ENCODE data around the gene PLBD2.

DNA sequence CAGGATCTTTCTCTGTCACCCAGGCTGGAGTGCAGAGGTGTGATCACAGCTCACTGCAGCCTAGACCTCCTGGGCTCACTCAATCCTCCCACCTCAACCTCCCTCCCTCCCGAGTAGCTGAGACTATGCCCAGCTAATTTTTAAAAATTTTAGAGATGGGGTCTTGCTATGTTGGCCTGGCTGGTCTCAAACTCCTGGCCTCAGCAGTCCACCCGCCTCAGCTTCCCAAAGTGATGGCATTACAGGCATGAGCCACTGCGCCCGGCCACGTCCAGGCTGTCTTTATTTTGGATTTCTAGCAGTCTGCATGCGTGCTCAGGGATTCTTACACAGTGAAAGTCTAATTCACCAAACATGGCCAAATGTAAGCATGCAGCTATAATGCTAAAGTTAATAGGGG is 41.3 kb upstream of the PLBD2 start:
- TF ChIP-seq CTCF (conservative IDR thresholded peaks at IDR 0.05; ENCODE audit: low read depth, low read length) (no peak), EZH2 (IDR thresholded peaks at IDR 0.05; ENCODE audit: low read length, unreplicated experiment) (no peak)
